NCI-H2227 (cell line): ENCODE measurements around the gene POLR1G.
"Not testable (repeated sequence)": the region's sequence is repeated elsewhere in the genome, so short reads cannot be mapped to it uniquely, and the experiment has no call there.

Experiments
- DNase-seq: peaks from one replicate; lab custom pipeline; 2025; ENCODE audit not compliant: unreplicated experiment; lab: John Stamatoyannopoulos, UW

The POLR1G gene

DNA sequence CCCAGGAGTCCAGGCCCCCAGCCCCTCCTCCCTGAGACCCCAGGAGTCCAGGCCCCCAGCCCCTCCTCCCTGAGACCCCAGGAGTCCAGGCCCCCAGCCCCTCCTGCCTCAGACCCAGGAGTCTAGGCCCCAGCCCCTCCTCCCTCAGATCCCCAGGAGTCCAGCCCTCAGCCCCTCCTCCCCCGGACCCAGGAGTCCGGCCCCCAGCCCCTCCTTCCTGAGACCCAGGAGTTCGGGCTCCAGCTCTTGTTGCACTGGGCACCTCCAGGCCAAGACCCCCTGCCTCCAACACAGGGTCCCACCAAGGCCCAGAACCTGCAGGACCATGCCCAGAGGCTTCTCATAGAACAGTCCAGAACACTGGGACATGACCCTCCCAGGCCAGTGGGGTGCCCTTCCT, 13.5 kb downstream of the POLR1G start:
- DNase-seq = no peak

DNA sequence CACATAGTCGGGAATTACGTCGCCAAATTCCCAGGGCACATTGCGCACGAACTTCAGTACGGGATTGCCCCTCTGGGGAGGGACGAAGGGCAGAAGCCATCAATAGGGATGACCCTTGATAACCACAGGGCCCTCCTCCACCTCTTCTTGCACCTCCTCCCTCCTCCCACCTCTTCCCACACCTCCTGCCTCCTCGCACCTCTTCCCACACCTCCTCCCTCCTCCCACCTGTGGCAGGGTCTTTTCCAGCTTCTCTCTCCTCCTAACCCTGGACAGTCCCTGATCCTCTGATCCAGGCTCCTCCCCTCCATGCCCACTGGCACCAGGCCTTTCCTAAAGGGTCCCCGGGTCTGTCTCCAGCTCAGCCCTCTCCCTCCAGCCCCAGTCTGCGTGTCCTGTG, 13.9 kb downstream of the POLR1G start:
- no peak for DNase-seq

DNA sequence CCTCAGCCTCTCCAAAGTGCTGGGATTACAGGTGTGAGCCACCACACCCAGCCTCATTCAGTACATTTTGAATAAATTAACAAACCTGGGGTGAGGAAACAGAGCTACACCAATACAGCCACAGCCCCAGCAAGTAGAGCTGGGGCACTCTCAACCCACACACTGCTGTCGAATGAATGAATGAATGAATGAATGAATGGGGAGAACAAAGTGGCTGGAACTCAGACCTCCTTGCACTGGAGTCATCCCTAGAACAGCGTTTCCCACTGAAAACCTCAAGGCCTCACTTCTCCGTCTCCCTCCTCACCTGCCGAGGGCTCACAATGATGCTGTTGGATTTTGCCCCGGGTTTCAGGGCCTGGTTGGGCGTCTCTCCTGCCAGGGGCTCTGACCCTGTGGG, 14.4 kb downstream of the POLR1G start:
- no peak for DNase-seq

DNA sequence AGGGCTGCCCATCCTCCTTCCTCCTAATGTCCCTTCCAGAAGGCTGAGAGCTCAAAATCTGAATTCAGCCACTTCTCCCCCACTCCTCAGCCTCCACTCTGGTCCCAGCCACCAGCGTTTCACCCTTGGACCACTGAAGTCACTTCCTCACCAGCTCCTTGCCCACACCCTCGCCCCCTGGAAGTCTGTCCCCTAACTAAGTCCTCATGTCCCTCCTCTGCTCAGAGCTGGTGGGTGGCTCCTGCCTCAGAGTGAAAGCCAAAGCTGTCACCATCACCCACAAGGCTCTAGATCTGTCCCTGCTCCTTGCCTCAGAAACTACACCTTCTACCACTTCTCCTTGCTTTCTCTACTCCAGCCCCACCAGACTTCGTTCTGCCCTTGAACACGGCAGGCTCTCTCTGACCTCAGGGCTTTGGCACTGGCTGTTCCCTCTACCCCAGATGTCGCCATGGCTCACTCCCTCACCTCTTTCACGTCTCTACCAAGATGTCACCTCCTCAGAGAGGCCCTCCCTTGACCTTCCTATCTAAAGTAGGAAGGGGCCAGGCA, 15.6 kb downstream of the POLR1G start:
- no peak for DNase-seq

DNA sequence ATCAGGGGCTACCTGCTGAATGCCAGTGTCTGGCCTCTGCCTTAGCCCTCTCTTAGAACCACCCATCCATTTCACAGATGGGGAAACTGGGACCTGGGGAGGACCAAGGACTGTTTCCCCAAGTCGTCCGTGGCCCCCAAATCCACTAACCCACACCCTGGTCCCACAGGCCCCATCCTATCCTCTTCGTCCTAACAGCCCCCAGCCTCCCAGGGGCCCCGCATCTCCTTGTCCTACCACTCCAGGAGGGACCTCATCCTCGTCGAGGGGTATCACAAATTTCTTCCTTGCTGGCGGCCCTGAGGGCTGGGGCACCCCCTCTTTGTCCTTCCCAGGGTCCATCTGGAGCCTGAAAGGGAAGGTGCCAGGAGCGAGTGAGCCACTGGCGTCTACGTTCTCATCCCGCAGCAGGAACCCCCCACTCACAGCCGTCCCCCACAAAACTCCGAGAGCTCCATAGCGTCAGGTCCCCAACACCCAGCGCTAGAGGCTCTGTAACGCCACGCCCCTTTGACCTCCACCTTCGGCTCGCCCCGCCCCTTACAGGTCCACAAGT, 16.7 kb downstream of the POLR1G start:
- no peak for DNase-seq

DNA sequence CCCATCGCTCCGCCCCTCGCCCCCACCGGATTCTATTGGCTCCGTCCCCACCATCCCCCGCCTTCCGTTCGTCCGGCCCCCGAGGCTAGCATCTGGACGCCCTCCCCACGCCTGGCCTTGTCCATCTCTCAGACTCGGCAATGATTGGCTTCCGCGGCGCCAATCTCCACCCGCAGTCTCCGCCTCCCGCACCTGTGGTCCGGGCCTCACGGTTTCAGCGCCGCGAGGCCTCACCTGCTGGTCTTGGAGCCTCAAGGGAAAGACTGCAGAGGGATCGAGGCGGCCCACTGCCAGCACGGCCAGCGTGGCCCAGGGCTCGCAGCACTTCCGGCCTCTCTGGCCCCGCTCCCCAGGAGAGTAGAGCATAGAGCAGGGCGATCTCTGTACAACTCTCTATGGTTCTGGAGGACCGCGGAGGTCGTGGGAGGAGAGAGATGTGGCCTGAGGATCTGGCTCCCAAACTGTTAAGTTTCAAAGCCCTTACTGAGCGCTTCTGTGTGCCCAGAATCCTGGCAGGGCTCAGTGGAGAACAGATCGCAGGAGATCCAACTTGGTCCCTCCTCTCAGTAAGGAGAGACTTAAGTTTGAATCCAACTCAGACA, 17.2 kb downstream of the POLR1G start, which contains the start of gene ERCC1:
ERCC1 (minus strand) TSS at position 329 of the 602 bp plus-strand sequence. CDS start 543 bp downstream, outside the sequence.
- DNase-seq = peak; percentile 97

DNA sequence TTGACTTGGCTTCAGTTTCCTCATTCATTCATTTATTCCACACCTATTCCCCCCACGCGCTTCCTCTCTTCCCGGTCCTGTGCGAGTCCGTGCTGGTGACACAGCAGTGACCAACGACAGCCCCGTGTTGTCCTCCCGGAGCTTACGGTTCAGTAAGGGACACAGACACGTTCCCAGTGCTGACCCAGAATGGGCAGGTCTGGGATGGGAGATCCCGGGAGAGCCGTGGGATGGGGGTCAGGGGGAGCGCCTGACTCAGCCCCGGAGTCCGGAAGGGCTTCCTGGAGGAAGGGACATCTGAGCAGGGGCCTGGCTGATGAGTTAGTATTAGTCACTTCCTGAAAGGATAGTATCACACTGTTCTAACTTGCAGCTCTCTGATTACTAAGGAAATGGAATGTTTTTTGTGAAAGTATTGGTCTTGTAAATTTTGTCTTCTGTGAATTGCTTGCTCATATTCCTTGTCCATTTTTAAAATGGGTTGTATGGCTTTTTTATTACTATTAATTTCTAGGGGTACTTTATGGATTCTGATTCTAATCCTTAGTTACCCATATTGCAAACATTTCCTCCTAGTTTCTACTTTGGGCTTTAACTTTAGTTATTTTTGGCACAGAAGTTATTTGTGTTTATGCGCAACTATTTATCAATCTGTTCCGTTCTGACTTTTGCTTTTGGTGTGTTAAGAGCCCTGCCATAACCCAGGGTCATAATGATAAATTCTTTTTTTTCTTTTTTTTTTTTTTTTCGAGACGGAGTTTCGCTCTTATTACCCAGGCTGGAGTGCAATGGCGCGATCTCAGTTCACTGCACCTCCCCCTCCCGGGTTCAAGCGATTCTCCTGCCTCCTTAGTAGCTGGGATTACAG, 18.0 kb downstream of the POLR1G start:
- no peak for DNase-seq

DNA sequence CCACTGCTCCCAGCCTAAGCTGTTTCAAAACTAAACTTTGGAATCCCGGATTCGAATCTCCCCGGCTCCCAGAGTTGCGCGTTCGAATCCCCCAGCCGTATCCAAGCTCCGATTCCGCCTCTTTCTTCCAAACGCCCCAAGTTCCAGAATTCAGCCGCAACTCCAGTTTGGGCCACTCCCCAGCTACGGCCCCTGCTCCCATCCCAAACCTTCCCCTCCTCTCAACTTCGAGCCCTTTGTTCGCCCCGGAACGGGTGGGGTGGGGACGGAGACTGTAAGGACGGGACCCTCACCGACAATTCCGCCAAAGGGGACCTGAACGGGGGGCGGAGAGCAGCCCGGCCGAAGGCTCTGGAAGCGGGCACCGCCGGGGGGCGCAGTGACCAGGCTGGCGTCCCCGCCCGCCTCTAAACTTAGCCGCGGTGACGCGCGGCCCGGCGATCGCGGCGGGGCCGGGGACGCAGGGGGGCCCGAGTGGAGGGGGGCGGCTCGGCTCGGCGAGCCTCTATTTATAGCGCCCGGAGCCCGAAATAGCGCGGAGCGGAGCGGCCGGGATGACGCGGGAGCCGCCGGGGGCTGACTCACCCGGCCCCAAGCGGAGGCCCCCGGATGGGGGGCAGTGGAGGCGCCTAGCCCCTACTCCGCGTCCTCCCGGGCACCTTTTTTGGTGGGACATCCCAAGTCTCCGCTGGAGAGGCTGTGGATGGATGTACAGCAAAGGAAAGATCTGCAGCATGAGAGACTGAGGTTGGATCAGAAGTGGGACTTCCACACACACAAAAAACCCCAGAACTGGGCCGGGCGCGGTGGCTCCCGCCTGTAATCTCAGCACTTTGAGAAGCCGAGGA, 22.2 kb downstream of the POLR1G start:
- DNase-seq = peak; percentile 51

DNA sequence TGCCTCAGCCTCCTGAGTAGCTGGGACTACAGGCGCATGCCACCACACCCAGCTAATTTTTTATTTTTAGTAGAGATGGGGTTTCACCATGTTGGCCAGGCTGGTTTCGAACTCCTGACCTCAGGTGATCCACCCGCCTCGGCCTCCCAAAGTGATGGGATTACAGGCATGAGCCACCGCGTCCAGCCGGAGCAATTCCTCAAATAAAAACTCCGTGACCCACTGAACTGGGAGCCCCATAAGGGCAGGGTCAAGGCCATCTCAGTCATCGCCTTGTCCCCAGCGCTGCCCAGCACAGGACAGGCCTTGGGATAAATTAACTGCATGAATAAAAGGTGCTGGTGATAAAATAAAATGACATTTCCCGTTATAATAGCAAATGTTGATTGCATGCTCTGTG, 23.5 kb downstream of the POLR1G start:
- not testable (repeated sequence) for DNase-seq

DNA sequence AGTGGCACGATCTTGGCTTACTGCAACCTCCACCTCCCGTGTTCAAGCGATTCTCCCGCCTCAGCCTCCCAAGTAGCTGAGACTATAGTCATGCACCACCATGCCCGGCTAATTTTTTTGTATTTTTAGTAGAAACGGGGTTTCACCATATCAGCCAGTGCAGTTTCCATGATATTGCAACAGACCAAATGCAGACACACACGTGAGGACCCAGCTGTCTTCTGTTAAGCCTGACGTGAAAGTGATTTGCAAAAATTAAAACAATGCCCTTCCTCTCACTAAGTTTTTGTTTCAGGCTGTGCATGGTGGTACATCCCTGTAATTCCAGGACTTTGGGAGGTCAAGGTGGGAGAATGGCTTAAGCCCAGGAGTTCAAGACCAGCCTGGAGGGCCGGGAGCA, 24.6 kb downstream of the POLR1G start:
- DNase-seq = not testable (repeated sequence)

DNA sequence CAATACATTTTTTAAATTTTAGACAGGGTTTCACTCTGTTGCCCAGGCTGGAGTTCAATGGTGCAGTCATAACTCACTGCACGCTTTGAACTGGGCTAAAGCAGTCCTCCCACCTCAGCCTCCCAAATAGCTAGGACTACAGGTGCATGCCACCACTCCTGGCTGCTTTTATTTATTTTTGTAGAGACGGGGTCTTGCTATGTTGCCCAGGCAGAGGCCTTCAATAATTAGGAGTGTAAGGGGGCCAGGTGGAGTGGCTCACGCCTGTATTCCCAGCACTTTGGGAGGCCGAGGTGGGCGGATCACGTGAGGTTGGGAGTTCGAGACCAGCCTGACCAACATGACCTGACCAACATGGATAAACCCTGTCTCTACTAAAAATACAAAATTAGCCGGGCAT, 26.1 kb downstream of the POLR1G start:
- not testable (repeated sequence) for DNase-seq

DNA sequence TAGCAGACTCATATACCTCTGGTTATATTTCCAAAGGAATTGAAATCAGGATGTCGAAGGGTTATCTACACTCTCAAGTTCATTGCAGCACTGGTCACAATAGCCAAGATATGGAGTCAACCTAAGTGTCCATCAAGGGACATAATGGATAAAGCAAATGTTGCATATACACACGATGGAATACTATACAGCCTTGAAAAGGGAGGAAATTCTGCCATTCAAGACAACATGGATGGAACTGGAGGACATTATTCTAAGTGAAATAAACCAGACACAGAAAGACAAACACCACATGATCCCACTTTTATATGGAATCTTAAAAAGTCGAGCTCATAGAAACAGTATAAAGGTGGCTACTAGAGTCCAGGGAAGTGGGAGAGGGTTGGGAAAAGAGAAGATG, 30.9 kb downstream of the POLR1G start:
- DNase-seq = no peak

DNA sequence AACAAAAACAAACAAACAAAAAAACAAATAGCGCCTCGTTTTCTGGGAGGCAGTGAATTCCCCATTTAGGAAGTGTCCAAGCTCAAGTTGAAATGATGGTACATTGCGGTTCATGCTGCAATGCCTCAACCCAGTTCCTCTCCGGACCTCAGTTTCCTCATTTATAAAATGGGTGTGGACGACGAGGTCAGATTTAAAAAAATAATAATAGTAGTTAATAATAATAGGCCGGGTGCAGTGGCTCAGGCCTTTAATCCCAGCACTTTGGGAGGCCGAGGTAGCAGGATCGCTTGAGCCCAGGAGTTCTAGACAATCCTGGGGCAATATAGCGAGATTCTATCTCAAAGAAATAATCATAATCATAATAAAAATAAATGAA, 32.7 kb downstream of the POLR1G start:
- no peak for DNase-seq

DNA sequence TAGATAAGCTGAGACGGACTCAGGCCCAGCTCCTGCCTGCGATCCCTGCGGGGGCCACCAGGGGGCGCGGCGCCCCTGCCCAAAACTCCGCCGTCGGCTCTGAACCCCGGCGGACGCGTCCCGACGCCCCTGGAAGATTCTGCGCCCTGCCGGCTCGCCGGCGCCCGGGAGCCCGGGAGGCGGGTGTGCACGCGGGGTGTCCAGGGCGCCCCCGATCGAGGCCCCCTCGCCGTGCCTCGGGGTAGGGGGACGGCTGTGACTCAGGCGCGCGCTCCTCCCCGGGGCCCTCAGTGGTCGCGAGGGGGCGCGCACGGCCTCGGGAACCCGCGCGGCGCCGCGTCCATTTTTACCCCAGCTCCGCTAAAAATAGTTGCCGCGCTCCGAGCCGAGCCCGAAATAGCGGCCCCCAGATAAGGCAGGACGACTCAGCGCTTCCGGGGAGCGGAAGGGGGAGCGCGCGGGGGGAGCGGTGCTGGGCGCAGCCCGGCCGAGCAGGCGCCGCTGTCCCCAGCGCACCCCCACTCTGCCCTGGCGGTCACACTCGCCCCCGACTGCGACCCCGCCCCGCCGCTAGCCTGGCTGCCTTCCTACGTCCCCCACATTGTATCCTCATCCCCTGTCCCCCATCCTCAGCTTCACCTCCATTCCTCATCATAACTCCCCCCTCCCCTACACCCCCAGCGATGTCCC, 33.3 kb downstream of the POLR1G start:
- DNase-seq = peak; percentile 83

DNA sequence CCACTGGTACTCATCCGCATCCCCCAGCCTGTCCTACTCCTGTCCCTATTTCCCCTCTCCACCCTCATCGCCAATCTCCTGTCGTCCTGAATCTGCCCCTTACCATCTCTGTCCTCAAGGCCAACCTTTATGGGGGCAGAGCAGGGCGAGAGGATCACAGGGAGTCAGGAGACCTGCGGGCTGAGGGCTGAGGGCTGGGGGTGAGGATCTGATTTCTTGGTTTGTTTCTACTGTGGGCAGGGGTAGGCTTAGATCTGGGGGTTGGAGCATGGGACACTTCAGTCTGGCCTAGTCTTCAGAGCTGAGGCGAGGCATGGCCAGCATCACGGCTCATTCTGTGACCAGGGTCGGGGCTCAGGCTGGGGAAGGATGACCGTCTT, 33.8 kb downstream of the POLR1G start:
- DNase-seq = no peak

DNA sequence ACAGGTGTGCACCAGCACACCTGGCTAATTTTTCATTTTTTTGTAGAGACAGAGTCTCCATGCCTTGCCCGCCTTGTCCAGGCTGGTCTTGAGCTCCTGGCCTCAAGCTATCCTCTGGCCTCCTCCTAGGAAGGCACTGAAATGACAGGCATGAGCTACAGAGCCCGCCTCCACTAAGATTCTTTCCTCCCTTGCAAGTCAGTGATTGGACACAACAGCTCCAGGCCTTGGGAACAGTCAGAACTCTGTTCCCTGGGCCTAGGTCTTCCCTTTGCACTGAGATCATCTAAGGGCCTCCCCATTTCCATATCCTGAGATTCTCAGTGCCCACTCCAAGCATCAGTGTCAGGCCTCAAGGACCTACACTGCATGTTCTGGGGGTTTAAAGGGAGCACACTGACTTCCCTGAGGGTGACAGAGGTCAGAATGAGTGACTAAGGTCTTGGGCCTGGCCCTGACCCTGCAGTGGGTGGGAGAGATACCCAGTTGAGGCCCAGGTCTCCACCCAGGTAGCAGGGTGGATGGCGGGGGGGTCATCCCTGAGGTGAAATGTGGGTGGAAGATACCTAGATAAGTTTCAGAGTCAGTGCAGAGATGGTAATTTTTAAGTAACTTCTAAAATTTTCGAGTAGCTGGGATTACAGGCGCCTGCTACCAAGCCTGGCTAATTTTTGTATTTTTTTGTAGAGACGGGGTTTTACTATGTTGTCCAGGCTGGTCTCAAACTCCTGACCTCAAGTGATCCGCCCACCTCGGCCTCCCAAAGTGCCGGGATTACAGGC, 34.6 kb downstream of the POLR1G start:
- DNase-seq = peak; percentile 36

DNA sequence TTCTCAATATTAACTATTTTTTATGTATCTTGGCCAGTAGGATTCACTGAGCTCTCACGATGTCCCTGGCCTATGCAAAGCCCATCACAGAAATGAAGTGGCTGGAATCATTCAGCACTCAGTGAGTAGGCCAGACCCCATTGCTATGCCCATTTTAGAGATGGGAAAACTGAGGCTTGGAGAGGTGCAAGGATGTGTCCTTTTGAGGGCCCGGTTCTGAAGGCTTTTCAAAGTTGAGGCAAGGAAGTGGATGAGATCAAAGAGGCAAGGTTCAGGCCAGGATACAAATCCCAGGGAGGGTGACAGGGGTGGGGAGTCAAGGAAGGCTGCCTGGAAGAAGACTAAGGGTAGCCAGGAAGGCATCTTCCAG, 35.9 kb downstream of the POLR1G start:
- DNase-seq = no peak

DNA sequence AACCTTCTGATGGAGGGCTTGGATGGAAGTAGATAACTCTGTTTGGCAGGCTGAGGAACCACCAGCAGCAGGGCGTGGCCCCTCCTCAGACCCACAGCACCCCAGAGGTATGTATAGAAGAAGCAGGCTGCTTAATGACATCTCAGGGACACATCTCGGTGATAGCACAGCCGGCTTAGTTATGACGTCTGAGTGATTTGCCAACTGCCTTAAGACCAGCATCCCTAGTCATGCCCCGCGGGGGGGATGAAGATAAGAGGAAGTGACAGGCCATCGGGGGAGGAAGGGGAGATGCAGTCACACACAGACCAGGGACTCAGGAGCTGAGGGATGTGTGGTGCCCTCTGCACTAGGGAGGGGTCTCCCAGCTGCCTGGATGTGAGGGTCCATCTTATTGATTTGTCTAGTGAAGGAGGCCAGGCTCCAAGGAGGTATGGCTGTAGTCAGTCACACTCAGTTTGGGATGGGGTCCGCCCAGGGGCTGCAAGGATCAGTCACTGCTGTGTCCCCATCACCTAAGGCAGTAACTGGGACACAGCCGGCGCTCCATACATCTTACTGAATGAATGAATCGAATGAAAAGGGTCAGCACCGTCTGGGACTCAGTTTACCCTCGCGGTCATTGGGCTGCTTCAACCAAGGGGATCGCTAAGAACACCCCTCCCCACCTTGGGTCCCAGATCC, 36.5 kb downstream of the POLR1G start:
- DNase-seq = peak; percentile 18
